ENCODE results near the gene DEGS1.
A peak's percentile ranks its signal among the peaks of the same experiment; 100 is the strongest.

The DEGS1 gene

GRCh38 chr1:224182866-224183590 lies at the start of gene DEGS1:
Gene DEGS1 (plus strand): TSS chr1:224183240. CDS start chr1:224183337, 97 bp downstream.
- DNase-seq: peak; percentile 81

- DNase-seq: no peak
Measured at GRCh38 chr1:224133741-224134299, 49.2 kb upstream of the DEGS1 start.

- DNase-seq: no peak
Measured at GRCh38 chr1:224137518-224137917, 45.5 kb upstream of the DEGS1 start.

GRCh38 chr1:224138198-224138597 lies 44.8 kb upstream of the DEGS1 start:
- DNase-seq: no peak

- DNase-seq: no peak
Measured at GRCh38 chr1:224141693-224142092, 41.3 kb upstream of the DEGS1 start.

GRCh38 chr1:224149709-224150108 lies 33.3 kb upstream of the DEGS1 start:
- DNase-seq: no peak

- no peak for DNase-seq
Measured at GRCh38 chr1:224151117-224151516, 31.9 kb upstream of the DEGS1 start.

- no peak for DNase-seq
Measured at GRCh38 chr1:224157316-224157715, 25.7 kb upstream of the DEGS1 start.

GRCh38 chr1:224159541-224159940 lies 23.5 kb upstream of the DEGS1 start:
- no peak for DNase-seq

GRCh38 chr1:224160171-224160682 lies 22.8 kb upstream of the DEGS1 start:
- DNase-seq: no peak

GRCh38 chr1:224162768-224163167 lies 20.3 kb upstream of the DEGS1 start:
- DNase-seq: no peak

- DNase-seq: no peak
Measured at GRCh38 chr1:224163311-224163710, 19.7 kb upstream of the DEGS1 start.

- DNase-seq: no peak
Measured at GRCh38 chr1:224168859-224169380, 14.1 kb upstream of the DEGS1 start.

- DNase-seq: no peak
Measured at GRCh38 chr1:224169718-224170270, 13.2 kb upstream of the DEGS1 start.

GRCh38 chr1:224170343-224170742 lies 12.7 kb upstream of the DEGS1 start:
- no peak for DNase-seq

GRCh38 chr1:224170748-224171478 lies 12.1 kb upstream of the DEGS1 start:
- DNase-seq: no peak

- no peak for DNase-seq
Measured at GRCh38 chr1:224172229-224172628, 10.8 kb upstream of the DEGS1 start.

GRCh38 chr1:224173523-224173922 lies 9.5 kb upstream of the DEGS1 start:
- DNase-seq: no peak

- no peak for DNase-seq
Measured at GRCh38 chr1:224175617-224176016, 7.4 kb upstream of the DEGS1 start.

GRCh38 chr1:224177356-224177999 lies 5.6 kb upstream of the DEGS1 start:
- DNase-seq: no peak

GRCh38 chr1:224178894-224179293 lies 4.1 kb upstream of the DEGS1 start:
- DNase-seq: no peak

- DNase-seq: no peak
Measured at GRCh38 chr1:224180783-224181452, 2.1 kb upstream of the DEGS1 start.
